HCT116 (cell line): Measurements from ENCODE around the gene DUSP18. TPM values are rescaled to one million over a fixed set of nuclear protein-coding genes. Genes with fewer than 3 reads are reported as not detected.

Experiments used
- ATAC-seq: fragments of 200-7000 bp; cut with Tn5 transposase; 2 replicates; pipeline ENCODE4 v1.9.1; 2020; ENCODE audit warnings: mild to moderate bottlenecking, moderate library complexity
- BruUV-seq: library from RNA; stranded (reverse); fragments of 400-500 nt; replicated peaks from 2 replicates; lab custom pipeline; 2021; lab: Mats Ljungman, UMichigan
- CTCF ChIA-PET: fragments of 300-600 bp; sonication (Branson Sonifier 250); formaldehyde crosslinking; loops from one replicate; lab custom pipeline; 2021; ENCODE audit warnings: antibody characterized with exemption; lab: Charles Lee
- POLR2A ChIA-PET: fragments of 300-600, 350-600 bp; sonication (Branson Sonifier 250); formaldehyde crosslinking; loops from one replicate; lab custom pipeline; 2021; ENCODE audit warnings: antibody characterized with exemption; lab: Charles Lee
- RAD21 ChIA-PET, 2 experiments: fragments of 300-600 bp; sonication (Branson Sonifier 250); formaldehyde crosslinking; loops; one replicate each; lab custom pipeline; 2023; ENCODE audit warnings: low total read pairs in 2 of 2; ENCODE audit not compliant: uncharacterized antibody in 2 of 2, unreplicated experiment in 2 of 2, low non-redundant PET in 1 of 2; lab: Charles Lee
- DNase-seq: peaks from one replicate; pipeline ENCODE4 v3.0.0-alpha.2; 2010; ENCODE audit warnings: low read depth, low spot score
- H2AFZ ChIP-seq: fragments of 200-600 bp; shearing (Covaris generic), sonication (generic); 2 replicates; pipeline ENCODE4 v1.6.1; 2017; ENCODE audit warnings: low read depth, mixed run types, mixed read lengths, antibody characterized with exemption, low read length; ENCODE audit not compliant: poor library complexity, severe bottlenecking
- H3K27ac ChIP-seq: 2 replicates; pipeline ENCODE4 v1.5.1; 2012; ENCODE audit warnings: low read depth, low read length
- H3K27me3 ChIP-seq: fragments of 200-600 bp; sonication (generic); 2 replicates; pipeline ENCODE4 v1.6.1; 2016; ENCODE audit warnings: mixed run types, low read length, mixed read lengths; ENCODE audit not compliant: insufficient read depth
- H3K36me3 ChIP-seq, 2 experiments: fragments of 200-500 bp in 1 of 2; fragments of 200-600 bp in 1 of 2; sonication (Bioruptor generic) in 1 of 2; sonication (generic) in 1 of 2; 2 replicates each; pipeline versions ENCODE4 v1.5.1 to v1.6.1; 2014 to 2016; ENCODE audit warnings: low read length in 2 of 2, inconsistent platforms in 1 of 2, mixed read lengths in 1 of 2, mixed run types in 1 of 2; ENCODE audit not compliant: insufficient read depth in 2 of 2, control insufficient read depth in 1 of 2
- H3K4me1 ChIP-seq, 2 experiments: fragments of 200-600 bp in 1 of 2; sonication (generic) in 1 of 2; 2 replicates each; pipeline versions ENCODE4 v1.5.1 to v1.6.1; 2012 to 2017; ENCODE audit warnings: low read length in 2 of 2, inconsistent platforms in 1 of 2, mild to moderate bottlenecking in 1 of 2, mixed read lengths in 1 of 2, mixed run types in 1 of 2, moderate library complexity in 1 of 2; ENCODE audit not compliant: insufficient read depth in 2 of 2, control insufficient read depth in 1 of 2
- H3K4me2 ChIP-seq: fragments of 200-600 bp; sonication (generic); 2 replicates; pipeline ENCODE4 v1.6.1; 2017; ENCODE audit warnings: mixed run types, low read length, mixed read lengths
- H3K4me3 ChIP-seq, 2 experiments: fragments of 200-600 bp in 1 of 2; sonication (generic) in 1 of 2; replicated peaks in 1 of 2; 2 replicates each; pipeline ENCODE4 v1.5.1; 2011 to 2016; ENCODE audit warnings: low read length in 2 of 2, control low read depth in 1 of 2, low read depth in 1 of 2, mild to moderate bottlenecking in 1 of 2, mixed read lengths in 1 of 2, mixed run types in 1 of 2
- H3K79me2 ChIP-seq: fragments of 200-600 bp; sonication (generic); 2 replicates; pipeline ENCODE4 v1.6.1; 2017; ENCODE audit warnings: mild to moderate bottlenecking, mixed run types, low read length, moderate library complexity, mixed read lengths; ENCODE audit not compliant: insufficient read depth
- H3K9ac ChIP-seq: fragments of 200-600 bp; sonication (generic); 2 replicates; pipeline ENCODE4 v1.6.1; 2016; ENCODE audit warnings: low read length, mixed read lengths
- H3K9me2 ChIP-seq: fragments of 200-600 bp; sonication (generic), shearing (Covaris generic); 2 replicates; pipeline ENCODE4 v1.6.1; 2017; ENCODE audit warnings: mixed run types, mild to moderate bottlenecking, moderate library complexity; ENCODE audit not compliant: insufficient read depth
- H3K9me3 ChIP-seq, 2 experiments: fragments of 200-500 bp in 1 of 2; fragments of 200-600 bp in 1 of 2; sonication (Bioruptor generic) in 1 of 2; sonication (generic) in 1 of 2; 2 replicates each; pipeline ENCODE4 v1.6.1; 2014 to 2017; ENCODE audit warnings: low read length in 2 of 2, mixed read lengths in 2 of 2, inconsistent platforms in 1 of 2, low read depth in 1 of 2, mild to moderate bottlenecking in 1 of 2, mixed run types in 1 of 2, moderate library complexity in 1 of 2; ENCODE audit not compliant: control insufficient read depth in 1 of 2, insufficient read depth in 1 of 2
- H4K20me1 ChIP-seq: fragments of 200-600 bp; sonication (generic), shearing (Covaris generic); 2 replicates; pipeline ENCODE4 v1.6.1; 2017; ENCODE audit warnings: mixed run types, mild to moderate bottlenecking, moderate library complexity; ENCODE audit not compliant: insufficient read depth
- CBX3 ChIP-seq: IDR thresholded peaks from 2 replicates; pipeline ENCODE4 v1.6.1; 2012; ENCODE audit warnings: low read depth
- FOSL1 ChIP-seq: IDR thresholded peaks from 2 replicates; pipeline ENCODE4 v1.6.1; 2012; ENCODE audit warnings: low read depth
- POLR2A ChIP-seq: IDR thresholded peaks from 2 replicates; pipeline ENCODE4 v1.7.0; 2011; ENCODE audit warnings: borderline replicate concordance; ENCODE audit not compliant: insufficient read depth, insufficient read length; ENCODE audit errors: extremely low read depth
- YY1 ChIP-seq: IDR thresholded peaks from 2 replicates; pipeline ENCODE4 v1.6.1; 2011; ENCODE audit warnings: low read length, low read depth, moderate library complexity, mild to moderate bottlenecking; ENCODE audit not compliant: insufficient replicate concordance; ENCODE audit errors: extremely low read depth
- intact Hi-C: fragments of 100-400 bp; cut with micrococcal nuclease; formaldehyde crosslinking; loops from 2 replicates; pipeline ENCODE4 v1.10.0; 2022
- total RNA-seq: library from RNA; stranded (reverse); gene quantifications from one replicate; pipeline ENCODE4 v1.2.1, GENCODE V29; 2021; ENCODE audit not compliant: unreplicated experiment

Gene DUSP18
- total RNA-seq, 1 experiment from 2014 or later, result 9.7 TPM

GRCh38 chr22:30675436-30675835, 7.8 kb upstream of the DUSP18 start:
- Histone ChIP-seq H3K27me3 (no peaks in the 10 kb centered on the region), H2AFZ (no peak overlapping the region), H3K4me2 (no peak overlapping the region), H3K9me3 (no peaks in the 10 kb centered on the region), H3K4me1 (no peaks in the 10 kb centered on the region; a peak in 1 of 4 replicates), H3K27ac (no peak overlapping the region), H3K36me3 (no peaks in the 10 kb centered on the region), H3K4me3 (no peak overlapping the region), H3K79me2 (no peaks in the 10 kb centered on the region), H4K20me1 (no peaks in the 10 kb centered on the region), H3K9me2 (no peaks in the 10 kb centered on the region), H3K9ac (no peak overlapping the region)
- intact Hi-C loops, result no loop called here
- BruUV-seq, result no TSS peak
- CTCF ChIA-PET, result no interaction called here
- TF ChIP-seq YY1, result no peak
- DNase-seq, result no peak
- POLR2A ChIA-PET, result no interaction called here
- no peak for ATAC-seq
- RAD21 ChIA-PET, result no interaction called here

- BruUV-seq, result no TSS peak
- Histone ChIP-seq H3K79me2 (no peaks in the 10 kb centered on the region), H3K9me2 (no peaks in the 10 kb centered on the region), H3K4me1 (no peaks in the 10 kb centered on the region), H3K27ac (no peak overlapping the region), H3K27me3 (no peaks in the 10 kb centered on the region), H2AFZ (no peak overlapping the region), H3K36me3 (no peaks in the 10 kb centered on the region), H3K4me3 (no peak overlapping the region), H3K9me3 (no peaks in the 10 kb centered on the region), H4K20me1 (no peaks in the 10 kb centered on the region), H3K9ac (no peak overlapping the region), H3K4me2 (no peak overlapping the region)
- POLR2A ChIA-PET, result no interaction called here
- RAD21 ChIA-PET, result no interaction called here
- DNase-seq (no peak), ATAC-seq (no peak)
- TF ChIP-seq CBX3, result no peak
- CTCF ChIA-PET, result no interaction called here
- intact Hi-C loops, result no loop called here
These were observed 6.8 kb upstream of the DUSP18 start for GRCh38 chr22:30674482-30674881.

DNA sequence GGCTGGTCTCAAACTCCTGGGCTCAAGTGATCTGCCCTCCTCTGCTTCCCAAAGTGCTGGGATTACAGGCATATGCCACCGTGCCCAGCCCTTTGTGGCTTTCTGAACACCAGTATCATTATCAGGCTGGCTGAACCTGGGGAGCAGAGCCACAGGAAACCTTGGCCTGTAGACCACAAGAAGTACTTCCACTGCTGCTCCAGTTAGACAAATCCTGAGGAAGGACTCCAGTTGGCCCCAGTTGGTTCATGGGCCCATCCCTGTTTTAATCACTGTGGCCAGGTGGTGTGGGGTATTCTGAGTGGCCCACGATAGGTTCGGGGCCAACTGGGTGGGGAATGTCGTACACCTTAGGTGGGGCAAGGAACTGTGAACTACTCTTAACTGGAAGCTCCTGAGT, 5.5 kb upstream of the DUSP18 start:
- ATAC-seq, result no peak
- Histone ChIP-seq H3K9ac (no peak overlapping the region), H3K4me3 (no peak overlapping the region), H3K9me2 (no peaks in the 10 kb centered on the region), H3K27me3 (no peaks in the 10 kb centered on the region), H3K9me3 (no peaks in the 10 kb centered on the region), H4K20me1 (no peaks in the 10 kb centered on the region), H3K27ac (no peak overlapping the region), H3K36me3 (no peaks in the 10 kb centered on the region), H2AFZ (no peak overlapping the region), H3K4me1 (peaks cover 8 to 11% of the 10 kb centered on the region in 2 experiments), H3K79me2 (no peaks in the 10 kb centered on the region), H3K4me2 (no peak overlapping the region)
- TF ChIP-seq FOSL1 (no peak), POLR2A (no peak), CBX3 (no peak)
- POLR2A ChIA-PET, result no interaction called here
- no TSS peak for BruUV-seq
- CTCF ChIA-PET, result interaction anchor here (0.6 kb wide), 2 partner anchors 170 to 1801 kb away, joined by 3 to 4 read pairs; no protein-coding TSS in a partner anchor
- intact Hi-C loops, result no loop called here
- no peak for DNase-seq
- RAD21 ChIA-PET, result no interaction called here
